Activated T-cell treated with anti-CD3 and anti-CD28 coated beads for 1 hour (primary cell): Measurements from ENCODE around the gene ENDOG.
"Not testable (repeated sequence)": the region's sequence is repeated elsewhere in the genome, so short reads cannot be mapped to it uniquely, and the experiment has no call there.

ENCODE experiments used
- DNase-seq: peaks from one replicate; pipeline ENCODE4 v3.0.0-alpha.2; 2020; ENCODE audit warnings: low read depth

The ENDOG gene

DNA sequence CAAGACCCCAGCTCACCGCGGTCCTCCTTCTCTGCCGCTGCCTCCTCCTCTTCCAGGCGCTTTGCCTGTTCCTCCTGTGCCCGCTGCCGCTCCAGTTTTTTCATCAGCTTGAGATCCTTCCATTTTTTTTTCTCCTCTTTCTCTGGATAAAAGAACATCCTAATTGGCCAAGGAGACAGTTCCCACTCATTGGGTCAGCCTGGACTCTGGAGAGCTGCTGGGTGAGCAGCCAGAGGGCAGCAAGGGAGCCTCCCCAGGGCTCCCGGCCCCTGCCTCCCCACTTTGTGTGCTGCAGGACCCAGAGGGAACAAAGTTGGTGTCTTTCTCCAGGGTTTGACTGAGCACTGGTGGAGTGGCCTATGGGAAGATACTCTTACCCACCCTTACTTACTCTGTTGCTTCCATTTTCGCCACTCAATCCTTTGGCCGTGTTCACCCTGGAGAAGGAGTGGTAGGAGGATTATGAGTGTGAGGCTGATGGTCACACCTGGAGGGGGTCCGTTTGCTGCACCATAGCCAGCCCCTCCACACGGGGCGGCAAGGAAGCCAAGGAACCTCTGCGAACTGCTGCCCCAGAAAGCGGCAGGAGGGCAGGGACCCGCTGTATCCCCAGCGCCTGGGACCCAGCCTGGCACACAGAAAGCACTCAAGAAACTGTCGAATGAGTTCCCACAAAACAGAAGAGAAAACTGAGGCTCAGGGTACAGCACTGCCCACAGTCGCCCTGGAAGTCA is 10.6 kb downstream of the ENDOG start:
- no peak for DNase-seq

DNA sequence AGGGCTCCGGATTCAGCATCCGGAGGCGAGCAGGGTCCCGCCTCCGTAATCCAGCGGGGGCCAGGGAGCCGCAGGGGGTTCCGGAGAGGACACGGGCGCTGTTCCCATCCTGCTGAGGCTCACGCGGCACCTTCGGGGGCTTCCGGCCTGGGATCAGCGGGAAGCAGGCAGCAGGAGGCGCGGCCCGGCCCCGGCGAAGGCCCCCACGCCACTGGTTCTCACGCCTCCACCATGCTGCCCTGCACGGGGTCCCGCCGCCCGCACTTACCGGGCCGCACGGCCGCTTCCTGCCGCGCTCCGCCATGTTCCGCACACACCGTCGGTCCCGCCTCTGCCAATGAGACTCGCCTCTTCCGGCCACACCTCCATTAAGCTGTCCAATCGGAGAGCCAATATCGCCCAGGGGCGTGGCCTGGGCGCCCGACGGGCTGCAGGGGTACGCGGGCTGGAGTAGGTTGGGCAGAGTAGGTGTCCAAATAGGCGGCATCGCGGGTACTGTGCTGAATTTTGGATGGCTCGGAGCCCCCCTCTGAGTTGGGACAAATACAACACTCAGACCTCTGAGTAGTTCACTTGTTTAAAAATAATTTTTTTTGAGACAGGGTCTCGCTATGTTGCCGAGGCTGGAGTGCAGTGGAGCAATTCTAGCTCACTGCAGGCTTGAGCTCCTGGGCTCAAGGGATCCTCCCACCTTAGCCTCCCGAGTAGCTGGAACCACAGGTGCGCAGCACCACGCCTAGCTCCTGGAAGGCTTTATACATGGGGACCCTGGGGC is 11.4 kb downstream of the ENDOG start, which contains the start of gene SPOUT1:
Gene SPOUT1, minus strand, starts transcription at position 318 of the 775 bp plus-strand sequence. Its CDS starts 14 bp downstream, at position 304.
- DNase-seq = peak; percentile 90

- no peak for DNase-seq
Observed at GRCh38 chr9:128833696-128834095, 15.4 kb downstream of the ENDOG start.

GRCh38 chr9:128835246-128836210 is 17.2 kb downstream of the ENDOG start:
- DNase-seq = no peak

DNA sequence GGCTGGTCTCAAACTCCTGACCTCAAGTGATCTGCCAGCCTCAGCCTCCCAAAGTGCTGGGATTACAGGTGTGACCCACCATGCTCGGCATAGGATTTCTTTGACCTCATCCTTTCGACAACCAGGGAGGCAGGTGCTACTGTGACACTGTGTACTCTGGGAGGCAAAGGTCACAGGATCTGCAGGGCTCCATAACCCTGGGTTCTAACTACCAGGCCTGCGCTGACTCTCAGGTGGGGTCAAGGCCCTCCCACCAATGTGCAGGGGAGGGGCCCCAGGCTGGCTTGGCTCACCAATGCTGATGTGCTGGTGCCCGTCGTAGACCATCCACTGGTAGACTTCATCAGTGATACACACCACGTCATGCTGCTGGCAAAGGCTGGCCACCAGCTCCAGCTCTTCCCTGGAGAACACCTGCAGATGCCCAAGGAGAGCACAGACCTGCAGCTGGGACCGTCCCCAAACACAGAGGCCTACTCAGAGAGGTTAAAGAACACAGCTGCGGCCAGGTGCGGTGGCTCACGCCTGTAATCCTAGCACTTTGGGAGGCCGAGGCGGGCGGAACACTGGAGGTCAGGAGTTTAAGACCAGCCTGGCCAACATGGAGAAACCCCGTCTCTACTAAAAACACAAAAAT is 18.3 kb downstream of the ENDOG start:
- no peak for DNase-seq

DNA sequence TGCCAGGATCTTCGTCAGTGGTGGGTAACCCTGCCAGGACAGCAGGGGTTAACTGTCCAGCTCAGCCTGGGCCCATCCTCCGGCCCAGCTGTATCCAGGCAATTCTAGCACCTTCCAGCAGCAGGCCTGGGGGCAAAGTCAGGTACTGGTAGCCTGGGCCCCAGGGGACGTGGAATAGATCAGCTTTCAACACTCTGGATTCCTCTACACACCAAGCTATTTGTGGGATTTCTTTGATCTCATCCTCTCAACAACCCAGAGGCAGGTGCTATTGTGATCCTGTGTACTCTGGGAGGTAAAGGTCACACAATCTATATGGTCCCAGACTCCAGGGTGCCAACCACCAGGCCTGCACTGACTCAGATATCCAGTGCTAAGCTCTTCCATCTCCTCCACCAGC is 20.0 kb downstream of the ENDOG start:
- no peak for DNase-seq

DNA sequence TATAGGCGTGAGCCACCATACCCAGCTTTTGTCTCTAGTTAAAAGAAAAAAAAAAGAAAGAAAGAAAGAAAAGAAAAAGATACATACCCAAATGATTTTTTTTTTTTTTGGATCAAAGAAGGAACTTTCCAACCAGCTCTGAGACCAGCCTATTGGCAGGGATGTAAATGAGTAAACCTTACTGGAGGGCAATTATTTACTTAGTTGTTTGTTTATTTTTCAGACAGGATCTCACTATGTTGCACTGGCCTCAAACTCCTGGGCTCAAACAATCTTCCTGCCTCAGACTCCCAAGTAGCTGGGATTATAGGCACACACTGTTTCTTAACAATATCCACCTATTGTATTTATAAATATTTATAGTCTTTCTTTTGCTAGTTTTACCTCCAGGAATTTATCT is 22.2 kb downstream of the ENDOG start:
- DNase-seq = no peak

GRCh38 chr9:128841694-128842492 is 23.6 kb downstream of the ENDOG start:
- DNase-seq = no peak

DNA sequence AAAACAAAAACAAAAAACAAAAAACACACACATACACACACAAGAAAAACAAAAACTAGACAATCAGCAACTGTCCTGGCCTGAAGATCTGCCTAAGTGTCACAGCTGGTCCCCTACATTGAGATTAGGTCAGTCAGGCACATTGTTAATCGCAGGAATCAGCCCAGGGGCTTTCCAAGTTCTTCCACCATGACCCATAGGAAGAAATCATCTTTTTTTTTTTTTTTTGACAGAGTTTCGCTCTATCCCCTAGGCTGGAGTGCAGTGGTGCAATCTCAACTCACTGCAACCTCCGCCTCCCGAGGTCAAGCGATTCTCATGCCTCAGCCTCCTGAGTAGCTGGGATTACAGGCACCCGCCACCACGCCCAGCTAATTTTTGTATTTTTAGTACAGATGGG is 24.9 kb downstream of the ENDOG start:
- not testable (repeated sequence) for DNase-seq

GRCh38 chr9:128845186-128845931 is 27.1 kb downstream of the ENDOG start:
- DNase-seq = no peak

- DNase-seq = no peak
Observed at GRCh38 chr9:128846680-128847030, 28.4 kb downstream of the ENDOG start.

GRCh38 chr9:128847803-128848202 is 29.5 kb downstream of the ENDOG start:
- DNase-seq = no peak

- DNase-seq = not testable (repeated sequence)
Observed at GRCh38 chr9:128851024-128851423, 32.7 kb downstream of the ENDOG start.

- DNase-seq = not testable (repeated sequence)
Observed at GRCh38 chr9:128851779-128852600, 33.7 kb downstream of the ENDOG start.

- DNase-seq = not testable (repeated sequence)
Observed at GRCh38 chr9:128852646-128853045, 34.3 kb downstream of the ENDOG start.

DNA sequence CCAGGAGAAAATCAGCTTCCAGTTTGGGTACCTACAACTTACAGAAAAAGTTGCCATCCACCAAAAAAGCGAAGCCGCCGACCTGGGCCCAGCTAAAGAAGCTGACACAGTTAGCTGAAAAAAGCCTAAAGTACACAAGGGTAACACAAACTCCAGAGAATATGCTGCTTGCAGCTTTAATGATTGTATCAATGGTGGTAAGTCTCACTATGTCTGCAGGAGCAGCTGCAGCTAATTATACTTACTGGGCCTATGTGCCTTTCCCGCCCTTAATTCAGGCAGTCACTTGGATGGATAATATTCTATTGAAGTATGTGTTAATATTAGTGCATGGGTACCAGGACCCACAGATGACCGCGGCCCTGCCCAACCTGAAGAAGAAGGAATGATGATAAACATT is 36.2 kb downstream of the ENDOG start:
- DNase-seq = not testable (repeated sequence)

GRCh38 chr9:128858476-128858875 is 40.2 kb downstream of the ENDOG start:
- DNase-seq = not testable (repeated sequence)

GRCh38 chr9:128860937-128861336 is 42.6 kb downstream of the ENDOG start:
- DNase-seq = no peak

DNA sequence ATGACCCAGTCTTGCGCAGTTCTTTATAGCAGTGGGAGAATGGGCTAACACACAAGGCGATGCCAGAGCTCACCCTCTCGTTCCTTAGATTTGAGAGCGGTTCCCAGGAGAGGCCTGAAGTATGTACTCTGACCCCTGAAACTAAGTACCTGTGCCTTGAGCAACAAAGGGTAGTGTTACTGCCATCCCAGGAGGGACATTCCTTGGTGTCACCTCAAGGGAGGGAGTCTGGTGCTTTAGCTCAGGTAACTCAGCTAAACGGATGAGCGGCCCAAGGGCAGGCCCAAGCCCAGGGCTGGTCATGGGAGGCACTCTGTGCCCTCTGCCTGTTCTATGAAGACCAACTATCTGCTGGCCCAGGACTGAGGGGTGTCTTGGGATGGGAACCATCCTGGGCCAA is 43.2 kb downstream of the ENDOG start:
- DNase-seq = no peak
